Stimulated activated CD4-positive, alpha-beta T cell treated with anti-CD3 and anti-CD28 coated beads, Interleukin-15, amount 100 ng/mL, for 24 hours (primary cell): ENCODE results near the gene CELF1.
"Not testable (repeated sequence)": the region's sequence is repeated elsewhere in the genome, so short reads cannot be mapped to it uniquely, and the experiment has no call there.

Experiments
- DNase-seq: peaks from one replicate; pipeline ENCODE4 v3.0.0-alpha.2; 2020

The CELF1 gene

DNA sequence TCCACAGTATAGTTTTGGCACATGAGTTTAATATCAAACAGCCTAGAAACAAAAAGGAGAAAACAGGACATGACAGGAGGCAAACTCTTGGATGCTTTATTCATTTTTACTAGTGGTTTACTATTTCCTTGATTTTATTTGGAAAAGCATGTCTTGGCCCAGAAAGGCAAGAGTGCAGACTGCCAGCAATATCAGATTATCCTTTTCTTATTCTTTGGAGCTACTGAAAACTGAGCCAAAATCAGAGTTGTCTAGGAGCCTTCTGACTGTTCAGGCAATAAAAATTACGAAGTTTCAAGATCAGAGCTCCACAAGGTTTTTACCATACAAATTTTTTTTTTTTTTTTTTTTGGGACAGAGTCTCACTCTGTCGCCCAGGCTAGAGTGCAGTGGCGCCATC is 16.0 kb downstream of the CELF1 start:
- DNase-seq = no peak

DNA sequence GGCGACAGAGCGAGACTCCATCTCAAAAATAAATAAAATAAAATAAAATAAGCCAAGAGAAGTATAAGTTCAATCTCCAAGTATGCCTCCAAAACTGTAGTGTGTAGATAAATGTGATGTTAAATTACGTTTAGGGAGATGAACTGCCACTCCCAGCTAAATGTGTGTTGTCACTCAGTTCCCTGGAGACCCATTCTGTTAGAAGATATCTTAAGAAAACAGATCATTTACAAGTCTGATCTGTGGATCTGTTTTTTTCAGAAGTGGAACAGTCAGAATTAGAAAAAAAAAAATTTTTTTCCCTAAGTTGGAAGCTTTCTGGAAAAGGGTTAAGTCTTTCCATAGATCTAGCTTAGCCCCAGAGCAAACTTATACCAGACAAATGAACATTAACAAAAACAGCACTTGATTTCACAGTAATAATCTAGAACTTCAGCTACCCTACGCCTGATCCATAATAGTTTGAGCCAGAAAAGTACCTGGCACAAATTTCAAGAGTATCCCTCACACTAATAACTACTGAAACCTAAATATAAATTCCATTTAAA is 18.2 kb downstream of the CELF1 start:
- DNase-seq = no peak

- DNase-seq = no peak
These were observed 19.2 kb downstream of the CELF1 start for GRCh38 chr11:47533690-47534151.

- DNase-seq = no peak
These were observed 20.2 kb downstream of the CELF1 start for GRCh38 chr11:47532597-47533213.

GRCh38 chr11:47531666-47532065 is 21.3 kb downstream of the CELF1 start:
- DNase-seq = no peak

DNA sequence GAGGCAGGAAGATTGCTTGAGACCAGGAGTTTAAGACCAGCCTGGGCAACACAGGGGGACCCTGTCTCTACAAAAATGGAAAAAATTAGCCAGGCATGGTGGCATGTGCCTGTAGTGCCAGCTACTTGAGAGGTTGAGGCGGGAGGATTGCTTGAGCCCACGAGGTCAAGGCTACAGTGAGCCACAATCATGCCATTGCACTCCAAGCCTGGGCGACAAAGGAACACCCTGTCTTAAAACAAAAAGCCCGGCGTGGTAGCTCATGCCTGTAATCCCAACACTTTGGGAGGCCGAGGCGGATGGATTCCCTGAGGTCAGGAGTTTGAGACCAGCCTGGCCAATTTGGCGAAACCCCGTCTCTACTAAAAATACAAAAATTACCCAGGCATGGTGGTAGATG is 22.2 kb downstream of the CELF1 start:
- not testable (repeated sequence) for DNase-seq

- DNase-seq = no peak
These were observed 23.0 kb downstream of the CELF1 start for GRCh38 chr11:47529951-47530350.

DNA sequence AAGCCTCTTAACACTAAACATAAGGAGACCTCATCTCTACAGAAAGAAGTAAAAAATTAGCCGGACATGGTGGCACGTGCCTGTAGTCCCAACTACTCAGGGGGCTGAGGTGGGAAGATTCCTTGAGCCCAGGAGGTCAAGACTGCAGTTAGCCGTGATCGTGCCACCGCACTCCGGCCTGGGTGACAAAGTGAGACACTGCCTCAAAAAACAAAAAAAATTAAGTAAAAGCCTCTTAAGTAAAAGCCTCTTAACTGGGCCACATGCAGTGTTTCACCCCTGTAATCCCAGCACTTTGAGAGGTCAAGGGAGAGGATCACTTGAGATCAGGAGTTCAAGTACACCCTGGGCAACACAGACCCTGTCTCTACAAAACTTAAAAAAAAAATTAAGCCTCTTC is 25.7 kb downstream of the CELF1 start:
- no peak for DNase-seq

DNA sequence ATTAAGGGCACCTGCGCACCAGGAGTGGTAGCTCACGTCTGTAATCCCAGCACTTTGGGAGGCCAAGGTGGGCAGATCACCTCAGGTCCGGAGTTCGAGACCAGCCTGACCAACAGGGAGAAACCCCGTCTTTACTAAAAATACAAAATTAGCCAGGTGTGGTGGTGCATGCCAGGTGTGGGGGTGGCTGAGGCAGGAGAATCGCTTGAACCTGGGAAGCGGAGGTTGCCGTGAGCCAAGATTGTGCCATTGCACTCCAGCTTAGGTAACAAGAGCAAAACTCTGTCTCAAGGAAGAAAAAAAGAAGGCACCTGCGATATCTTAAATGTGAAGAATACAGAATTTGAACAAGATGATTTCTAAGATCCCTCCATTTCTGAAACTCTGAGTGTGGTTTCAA is 26.9 kb downstream of the CELF1 start:
- DNase-seq = not testable (repeated sequence)

DNA sequence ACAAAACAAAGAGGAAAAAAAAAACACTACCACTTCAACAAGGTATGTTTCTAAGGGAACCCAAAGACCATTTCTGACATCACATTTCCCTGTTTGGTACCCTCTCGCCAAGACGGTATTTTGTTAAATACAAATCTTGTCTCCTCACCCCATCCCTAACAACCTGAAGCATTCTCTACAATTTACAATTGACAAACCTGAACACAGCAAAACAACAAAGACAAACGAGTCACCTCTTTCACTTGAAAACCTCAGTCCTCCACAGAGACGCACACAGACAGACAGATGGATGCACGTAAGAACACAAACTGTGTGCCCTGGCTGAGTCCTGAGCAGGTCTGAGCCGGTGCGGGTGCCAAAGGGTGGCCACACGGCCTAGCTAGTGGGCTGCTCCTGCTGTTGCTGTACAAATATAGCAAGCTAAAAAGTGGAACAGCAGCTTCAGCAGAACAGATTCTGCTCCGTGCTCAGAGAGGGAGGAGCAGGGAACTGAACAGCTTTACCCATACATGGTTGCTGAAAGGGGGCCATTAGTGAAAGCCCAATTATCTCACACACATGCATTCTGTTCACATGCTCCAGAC is 28.5 kb downstream of the CELF1 start:
- DNase-seq = no peak

GRCh38 chr11:47523490-47524225 is 29.3 kb downstream of the CELF1 start:
- peak; percentile 31 for DNase-seq

GRCh38 chr11:47518212-47518964 is 34.5 kb downstream of the CELF1 start:
- DNase-seq = no peak

GRCh38 chr11:47516984-47517853 is 35.7 kb downstream of the CELF1 start:
- no peak for DNase-seq

DNA sequence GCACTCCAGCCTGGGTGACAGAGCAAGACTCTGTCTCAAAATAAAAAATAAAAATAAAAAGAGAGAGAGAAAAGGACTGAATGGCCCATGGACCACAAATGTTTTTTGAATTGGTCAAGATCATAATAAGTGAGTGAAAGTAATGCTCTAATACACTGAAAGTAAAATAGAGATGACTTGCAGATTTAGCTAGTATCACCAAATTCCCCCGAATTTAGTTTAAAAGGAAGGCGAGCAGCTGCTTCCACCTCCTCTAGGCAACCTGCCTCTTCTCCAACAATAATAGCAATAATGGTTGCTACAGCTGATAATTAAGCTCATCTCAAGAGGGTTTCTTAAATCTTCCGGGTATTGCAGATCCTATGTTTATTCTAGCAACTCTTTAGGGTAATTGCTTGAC is 36.8 kb downstream of the CELF1 start:
- DNase-seq = no peak

DNA sequence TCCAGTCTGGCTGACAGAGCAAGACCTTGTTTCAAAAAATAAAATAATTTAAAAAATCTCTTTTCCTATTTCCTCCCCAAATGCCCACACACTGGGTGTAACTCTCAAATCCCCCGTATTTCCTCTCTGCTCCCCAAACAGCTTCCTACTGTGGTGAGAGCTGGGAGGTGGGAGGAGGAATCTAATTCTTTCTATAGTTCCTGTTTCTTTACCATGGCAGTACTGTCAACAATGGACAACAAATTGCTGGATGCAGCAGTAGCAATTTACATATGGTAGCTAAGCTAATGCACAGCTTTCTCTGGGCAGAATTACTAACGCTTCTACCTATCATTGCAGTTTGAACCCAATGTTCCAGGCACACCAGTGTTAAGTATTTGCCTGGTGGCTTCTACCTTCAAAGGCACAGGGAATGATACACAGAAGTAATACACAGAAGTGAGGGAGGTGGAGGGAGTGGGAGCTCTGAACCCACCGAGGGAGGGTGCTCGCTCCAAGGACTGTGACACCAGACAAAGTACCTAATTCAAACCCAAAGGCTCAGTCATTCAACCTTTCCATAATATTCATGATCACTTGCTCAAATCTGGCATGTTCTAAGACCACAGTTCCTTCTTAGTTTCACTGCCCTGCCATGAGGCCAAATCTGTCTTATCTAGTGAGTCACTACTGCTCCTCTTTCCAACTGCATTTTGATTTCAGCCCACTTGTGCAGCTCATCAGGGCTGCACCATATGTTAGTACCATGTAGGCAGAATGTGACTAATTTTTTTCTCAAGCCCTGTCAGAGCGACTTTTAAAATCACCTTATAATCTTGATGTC is 37.9 kb downstream of the CELF1 start:
- DNase-seq = peak; percentile 68

- DNase-seq = no peak
These were observed 40.2 kb downstream of the CELF1 start for GRCh38 chr11:47512701-47513100.

GRCh38 chr11:47511917-47512316 is 41.0 kb downstream of the CELF1 start:
- no peak for DNase-seq

GRCh38 chr11:47510209-47510608 is 42.7 kb downstream of the CELF1 start:
- DNase-seq = peak; percentile 33

DNA sequence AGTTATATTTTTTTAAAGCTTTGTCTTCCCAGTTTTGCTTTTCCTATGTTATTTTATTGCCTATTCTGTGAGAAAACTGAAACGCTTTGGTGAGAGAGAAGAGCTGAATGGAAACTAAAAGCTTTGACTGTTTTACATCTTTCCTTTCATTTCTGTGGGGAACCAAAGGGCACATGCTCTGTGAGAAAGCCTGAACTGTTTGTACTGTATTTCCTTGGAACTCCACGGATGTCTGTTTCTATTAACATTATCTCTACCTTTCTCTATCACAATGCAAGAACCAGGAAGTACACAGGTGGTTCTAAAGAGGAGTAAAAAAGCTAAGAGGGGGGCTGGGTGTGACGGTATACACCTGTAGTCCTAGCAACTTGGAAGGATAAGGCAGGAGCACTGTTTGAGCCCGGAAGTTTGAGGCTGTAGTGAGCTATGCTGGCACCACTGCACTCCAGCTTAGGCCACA is 43.8 kb downstream of the CELF1 start:
- peak; percentile 14 for DNase-seq

GRCh38 chr11:47508240-47508957 is 44.5 kb downstream of the CELF1 start:
- DNase-seq = no peak
